GM21723 (cell line): ENCODE data around the gene KCND3.

ENCODE experiments used
- ATAC-seq: cut with Tn5 transposase; IDR thresholded peaks from one replicate; pipeline ENCODE4 v1.9.1; 2021; ENCODE audit warnings: mild to moderate bottlenecking, moderate library complexity; ENCODE audit not compliant: unreplicated experiment

The KCND3 gene

DNA sequence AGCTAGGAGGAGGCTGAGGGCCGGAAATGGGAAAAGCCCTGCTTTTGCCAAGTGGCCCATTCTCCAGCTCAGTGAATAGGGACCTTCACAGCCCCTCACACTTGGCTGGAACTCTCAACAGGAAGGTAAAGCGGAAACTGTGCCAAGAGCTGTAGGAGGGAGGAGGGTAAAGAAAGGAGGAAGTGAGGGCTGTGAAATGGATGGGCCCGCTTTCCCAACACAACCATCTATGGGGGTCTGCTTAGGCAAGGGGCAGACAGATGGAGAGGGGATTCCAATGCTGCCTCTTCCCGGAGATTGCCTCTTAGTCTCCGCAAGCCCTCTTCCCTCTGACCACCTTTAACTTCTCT is 255.5 kb downstream of the KCND3 start:
- no peak for ATAC-seq

DNA sequence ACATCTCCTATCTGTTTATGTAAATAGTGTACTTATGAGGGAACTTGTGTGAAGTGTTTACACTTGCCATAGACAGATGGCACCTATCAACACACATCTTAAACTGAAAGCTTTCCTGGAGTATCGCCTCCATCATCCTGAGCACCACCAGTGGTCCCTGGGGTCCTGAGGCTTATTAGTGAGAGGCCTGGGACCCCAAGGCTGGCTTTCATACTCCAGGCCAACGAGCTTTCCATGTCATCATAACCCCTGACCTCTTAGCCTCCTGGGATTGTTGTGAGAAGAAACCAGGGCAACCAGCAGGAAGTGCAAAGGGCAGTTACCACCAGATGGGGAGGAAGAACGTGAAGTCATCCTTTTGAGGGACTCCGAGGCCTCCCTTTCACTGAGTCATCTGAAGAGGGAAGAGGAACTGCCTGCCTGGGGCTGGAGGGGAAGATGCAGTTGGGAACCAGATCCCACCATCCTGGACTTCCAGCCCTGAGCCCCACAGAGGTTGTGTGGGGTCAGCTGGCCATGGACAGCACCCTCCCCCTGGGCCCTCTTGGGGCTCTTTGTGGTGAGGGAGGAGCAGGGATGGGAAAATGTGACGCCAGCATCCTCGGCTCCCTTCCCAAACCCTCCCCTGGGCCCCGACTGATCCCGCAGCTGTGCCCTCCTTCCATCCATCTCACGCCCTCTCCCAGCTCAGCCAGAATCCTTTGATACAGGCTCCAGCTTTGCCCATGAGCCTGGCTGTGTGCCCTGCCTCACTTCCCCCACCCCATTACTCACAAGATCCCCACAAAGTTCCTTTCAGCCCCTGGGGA is 256.1 kb downstream of the KCND3 start:
- ATAC-seq: no peak

DNA sequence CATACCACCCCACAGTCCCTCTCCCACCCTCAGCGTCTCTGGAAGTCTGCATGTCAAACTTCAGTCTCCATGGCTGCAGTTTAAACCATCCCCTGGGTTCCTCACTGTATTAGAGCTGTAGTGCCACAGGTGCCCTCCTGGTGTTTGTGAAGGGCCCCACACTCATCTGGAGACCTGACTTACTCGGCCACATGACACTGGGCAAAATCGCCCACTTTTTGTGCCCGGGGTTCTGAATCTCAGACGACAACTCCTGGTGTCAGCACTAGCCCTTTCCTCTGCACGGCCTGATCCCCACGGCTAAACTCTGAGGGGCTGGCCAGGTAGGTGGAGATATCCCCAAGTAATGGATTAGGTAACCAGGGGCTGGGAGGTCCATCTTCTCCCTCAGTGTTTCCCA is 256.8 kb downstream of the KCND3 start:
- ATAC-seq: no peak

DNA sequence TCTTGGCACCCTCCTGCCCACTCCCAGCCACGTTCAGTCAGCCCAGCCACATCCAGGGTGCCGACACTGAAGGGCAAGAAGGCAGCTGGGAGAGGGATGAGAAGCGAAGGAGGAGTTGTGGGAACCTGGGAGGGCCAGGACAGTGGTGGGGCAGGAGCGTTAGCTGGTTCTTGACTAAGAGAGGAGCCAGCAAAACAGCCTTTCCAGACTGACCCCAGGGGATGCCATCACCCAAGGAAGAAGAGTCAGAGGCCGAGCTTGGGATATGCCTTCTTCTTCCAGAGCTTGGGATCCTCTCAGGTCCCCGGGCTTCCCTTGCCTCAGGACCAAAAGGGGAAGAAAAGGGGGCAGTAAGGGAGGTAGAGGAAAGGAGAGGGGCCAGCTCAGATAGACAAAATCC is 257.5 kb downstream of the KCND3 start:
- ATAC-seq: no peak

DNA sequence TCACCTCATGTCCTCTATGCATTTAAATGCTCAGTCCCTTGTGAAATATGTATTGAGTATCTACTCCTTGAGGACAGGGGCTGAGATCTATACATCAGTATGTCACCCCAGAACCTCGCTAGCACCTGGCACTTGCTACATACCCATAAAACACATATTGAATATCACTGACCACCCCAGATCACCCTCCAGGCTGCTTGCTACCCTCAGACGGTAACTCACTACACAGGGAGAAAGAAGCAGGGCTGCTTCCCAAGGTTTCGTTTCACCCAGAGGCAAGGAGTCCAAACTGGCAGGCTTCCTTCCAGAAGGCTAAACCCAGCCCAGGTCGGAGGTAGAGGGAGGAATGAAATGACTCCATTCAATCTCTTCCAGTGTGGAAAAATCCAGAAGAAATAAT is 258.8 kb downstream of the KCND3 start:
- no peak for ATAC-seq

DNA sequence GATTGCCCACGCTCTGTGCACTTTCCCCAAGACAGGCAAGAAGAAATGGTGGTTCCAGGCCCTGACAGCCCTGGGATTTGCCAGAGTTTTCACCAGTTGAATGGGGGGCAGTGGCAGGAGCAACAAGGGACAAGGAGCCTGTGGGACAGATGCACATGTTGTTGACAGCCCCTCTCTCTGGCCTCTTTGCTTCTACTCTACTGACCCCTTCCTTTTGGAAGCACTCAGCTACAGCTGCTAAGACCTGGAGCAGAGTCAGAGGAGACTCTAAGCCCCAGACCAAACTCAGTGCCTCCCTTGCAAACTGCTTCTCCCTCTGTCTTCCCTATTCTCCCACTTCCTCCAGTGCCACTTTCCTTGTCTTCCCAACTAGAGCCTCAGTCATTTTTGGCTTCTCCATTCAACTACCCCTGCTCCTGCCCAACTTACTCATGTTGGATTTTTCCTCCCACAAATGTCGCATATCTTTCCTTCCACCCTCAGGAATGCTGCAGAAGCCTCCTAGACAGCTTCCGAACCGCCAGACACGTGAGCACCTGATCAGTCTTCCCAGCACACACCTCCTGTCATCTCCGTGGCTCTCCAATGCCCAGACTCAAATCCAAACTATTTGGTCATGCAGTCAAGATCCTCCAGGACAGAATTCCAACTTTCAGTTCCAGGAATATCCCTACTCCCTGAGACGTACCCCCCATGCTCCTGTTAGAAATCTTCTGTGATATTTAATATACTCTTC is 259.4 kb downstream of the KCND3 start:
- no peak for ATAC-seq

DNA sequence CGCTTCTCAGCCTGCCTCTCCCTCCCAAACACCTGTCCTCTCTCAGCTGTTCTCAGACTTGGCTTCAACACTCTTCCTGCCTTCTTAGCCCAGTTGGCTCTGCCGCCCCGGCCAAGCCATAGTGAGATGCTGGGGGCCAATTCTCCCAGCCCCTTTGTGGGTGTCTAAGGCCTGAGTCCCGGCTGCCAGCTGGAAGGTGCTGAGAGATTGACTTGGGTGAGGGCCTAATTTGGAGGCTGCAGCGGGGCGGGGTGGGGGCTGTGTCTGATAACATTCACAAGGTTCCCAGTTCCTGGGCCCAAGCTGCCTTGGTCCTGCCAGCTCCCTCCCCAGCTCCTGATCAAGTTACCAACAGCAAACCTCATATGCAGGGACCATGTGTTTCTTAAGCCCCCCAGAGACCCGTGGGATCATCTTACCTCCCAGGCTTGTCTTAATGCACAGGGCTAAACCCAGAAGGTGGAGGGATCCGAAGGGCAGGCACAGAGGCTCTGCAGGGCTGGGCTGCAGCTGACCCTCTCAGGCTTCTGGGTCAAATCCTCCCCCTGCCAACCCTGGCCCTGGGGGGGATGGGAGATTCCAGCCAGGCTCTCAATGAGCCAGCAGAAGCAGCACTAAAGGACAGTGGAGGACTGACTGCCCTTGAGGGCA is 260.1 kb downstream of the KCND3 start:
- ATAC-seq: no peak

DNA sequence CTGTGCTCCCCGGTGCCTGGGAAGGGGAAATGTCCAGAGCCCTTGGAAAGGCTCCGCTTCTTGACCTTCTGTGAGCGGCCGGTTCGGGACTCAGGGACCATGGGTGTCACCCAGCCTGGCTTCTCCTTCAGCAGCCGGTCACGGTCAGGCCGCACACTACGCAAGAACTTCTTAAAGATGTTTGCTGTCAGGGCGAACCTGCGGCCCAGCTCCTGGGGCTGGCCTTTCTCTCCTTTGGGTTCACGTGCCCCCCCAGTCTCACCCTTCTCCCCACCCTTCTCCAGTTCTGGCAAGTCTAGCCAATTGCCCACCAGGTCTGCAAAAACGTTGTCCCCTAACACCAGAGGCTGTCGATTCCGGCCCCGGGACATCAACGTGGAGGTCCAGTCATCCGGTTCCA is 262.4 kb downstream of the KCND3 start:
- ATAC-seq: no peak

DNA sequence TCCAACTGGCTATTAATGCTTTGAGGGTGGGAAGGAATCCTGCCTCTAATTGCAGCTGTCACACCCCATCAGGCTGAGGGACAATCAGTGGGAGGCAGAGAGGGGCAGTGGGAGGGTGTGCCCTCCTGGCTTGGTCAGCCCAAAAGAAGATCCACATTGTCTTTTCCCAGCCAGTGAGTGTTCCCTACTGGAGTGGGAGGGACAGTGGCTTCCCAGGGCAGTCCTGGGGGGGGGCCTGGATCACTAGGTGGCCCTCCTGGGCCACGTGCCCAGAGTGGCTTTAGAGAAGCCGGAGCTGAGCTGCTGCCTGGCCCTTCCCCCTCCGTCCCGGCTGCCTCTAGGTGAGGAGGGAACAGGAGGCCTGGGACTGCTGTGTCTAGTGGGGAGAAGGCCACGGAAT is 264.3 kb downstream of the KCND3 start:
- no peak for ATAC-seq

DNA sequence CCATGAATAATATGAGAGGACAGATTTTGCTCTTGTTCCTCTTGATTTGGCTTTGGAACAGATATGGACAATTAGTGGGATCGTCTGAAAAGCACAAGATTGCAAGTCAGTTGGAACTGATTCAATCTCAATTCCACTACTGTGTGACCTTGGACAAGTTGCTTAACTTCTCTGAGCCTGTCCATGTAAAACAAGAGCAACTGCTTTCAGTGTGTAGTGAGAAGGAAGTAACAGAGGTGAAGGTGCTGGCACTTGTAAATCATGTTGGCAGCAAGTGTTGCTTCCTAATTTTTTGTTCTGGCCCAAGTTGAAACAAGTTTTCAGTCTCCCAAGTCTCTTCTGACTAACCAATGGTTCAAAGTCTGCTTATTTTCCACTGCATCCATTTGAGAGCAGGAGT is 265.6 kb downstream of the KCND3 start:
- no peak for ATAC-seq

DNA sequence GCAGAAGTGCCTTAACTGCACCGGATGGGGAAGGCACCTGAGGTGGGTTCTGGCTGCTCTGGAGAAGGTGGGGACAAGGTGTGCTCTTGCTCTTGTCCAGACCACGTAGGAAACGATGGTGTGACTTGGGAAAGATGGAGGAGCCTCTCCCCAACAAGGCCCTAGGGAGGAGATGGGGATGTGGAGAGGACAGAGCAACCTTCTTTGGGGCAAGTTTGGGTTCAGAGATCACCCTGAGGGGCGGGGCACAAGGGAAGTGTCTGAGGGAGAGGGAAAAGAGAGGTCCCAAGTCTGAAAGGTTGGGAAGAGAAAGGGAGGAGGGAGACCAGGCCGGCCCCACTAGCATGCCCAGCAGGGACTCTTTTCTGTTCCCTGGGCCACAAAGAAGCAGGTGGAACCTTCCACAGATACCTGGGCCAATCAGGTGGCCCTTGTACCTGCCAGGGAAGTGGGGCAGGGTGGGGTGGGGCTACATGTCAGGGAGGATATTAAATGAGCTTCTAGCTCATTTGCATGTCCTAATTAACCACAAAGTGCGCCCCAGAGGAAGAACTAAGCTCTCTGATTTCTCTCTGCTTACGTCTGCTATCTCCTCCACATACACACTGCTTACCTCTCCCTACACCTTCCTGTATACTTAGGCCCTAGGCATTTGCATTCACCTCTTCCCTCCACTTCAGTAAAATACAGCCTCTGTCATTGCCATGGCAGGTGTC is 266.2 kb downstream of the KCND3 start:
- ATAC-seq: no peak

DNA sequence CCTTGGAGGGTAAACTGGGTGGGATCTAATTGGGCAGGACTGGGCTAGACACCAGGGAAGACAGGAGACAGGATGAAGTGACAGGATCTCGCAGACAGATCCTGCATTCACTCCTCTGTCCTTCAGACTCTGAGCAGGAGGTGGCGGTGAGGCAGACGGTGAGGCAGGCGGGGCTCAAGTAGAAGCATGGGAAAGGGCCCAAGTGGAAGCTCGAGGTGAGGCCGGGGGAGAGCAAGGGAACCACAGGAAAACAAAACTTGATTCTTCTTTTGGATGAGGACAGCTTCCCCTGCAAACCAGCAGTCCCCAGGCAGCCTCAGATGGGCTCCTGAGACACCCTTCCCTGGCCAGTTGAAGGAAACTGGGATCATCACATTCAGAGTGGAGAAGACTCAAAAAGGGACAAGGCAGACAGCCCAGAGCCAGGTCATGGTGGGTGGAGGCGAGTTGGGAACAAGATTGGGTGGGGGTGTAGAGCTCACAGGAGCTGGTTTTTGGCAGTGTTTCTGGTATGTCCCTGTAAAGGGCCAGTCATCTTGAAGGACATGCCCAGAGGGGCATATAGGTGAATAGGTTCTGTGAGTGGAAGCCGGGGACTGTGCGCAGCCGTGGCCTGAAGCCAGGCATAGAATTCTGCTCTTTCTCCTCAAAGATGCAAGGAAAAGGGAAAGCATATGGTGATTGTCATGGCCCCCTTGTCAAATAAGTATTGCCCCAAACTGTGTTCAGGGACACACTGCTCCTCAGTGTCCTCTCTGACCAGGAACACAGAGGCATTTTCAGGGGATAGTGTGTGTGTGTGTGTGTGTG is 268.3 kb downstream of the KCND3 start:
- no peak for ATAC-seq
